ENCODE measurements around the gene CISTR.
A peak's percentile ranks its signal among the peaks of the same experiment; 100 is the strongest.

CISTR gene

DNA sequence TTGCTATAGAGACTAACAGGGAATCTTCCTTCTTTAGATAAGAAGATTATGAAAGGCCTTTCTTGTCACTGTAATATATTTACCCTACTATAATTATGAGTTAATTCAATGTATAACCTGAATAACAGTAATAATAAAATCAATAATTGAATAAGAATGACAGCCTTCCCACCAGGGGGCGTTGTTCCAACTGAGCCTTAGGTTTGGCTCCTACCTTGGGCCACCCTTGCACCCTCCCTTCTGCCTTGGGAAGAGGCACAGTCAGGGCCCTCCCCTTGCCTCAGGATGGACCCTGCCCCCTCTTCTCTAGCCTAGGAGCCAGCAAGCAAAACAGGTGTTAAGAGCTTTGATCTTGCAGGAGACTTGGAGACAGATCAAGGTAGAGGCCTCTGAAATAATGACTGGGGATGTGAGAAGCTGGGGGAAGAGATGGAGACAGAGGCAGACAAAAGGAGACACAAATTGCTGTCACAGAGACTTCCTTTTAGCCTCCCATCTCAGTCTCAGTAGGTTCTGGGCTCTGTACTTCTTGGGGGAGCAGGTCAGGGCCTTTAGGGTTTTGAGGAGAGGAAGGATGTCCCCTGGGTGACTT is 40.1 kb upstream of the CISTR start:
- Histone ChIP-seq H3K27me3 (ENCODE audit: control insufficient read depth, low read length) (no peaks in the 10 kb centered on the region), H3K36me3 (ENCODE audit: control insufficient read depth, low read length) (no peaks in the 10 kb centered on the region), H3F3A (ENCODE audit: control insufficient read depth, insufficient read depth) (no peaks in the 10 kb centered on the region), H3K4me1 (ENCODE audit: control insufficient read depth, low read length) (peaks cover 5% of the 10 kb centered on the region), H3K4me2 (ENCODE audit: low read length) (no peak overlapping the region), H3K27ac (ENCODE audit: low read depth, low read length) (no peak overlapping the region), H3K9me3 (ENCODE audit: control insufficient read depth, insufficient read depth, low read length) (no peaks in the 10 kb centered on the region), H3K79me2 (ENCODE audit: control insufficient read depth, low read length) (no peaks in the 10 kb centered on the region), H3K9me2 (replicated peaks; ENCODE audit: control insufficient read depth, low read length) (no peaks in the 10 kb centered on the region), H4K20me1 (ENCODE audit: control insufficient read depth, insufficient read depth, low read depth, low read length) (0 out of 2 replicates have a peak, but pooled peaks cover 3% of the 10 kb centered on the region), H3K4me3 (ENCODE audit: low read length) (no peak overlapping the region)
- TF ChIP-seq EZH2phosphoT487 (IDR thresholded peaks at IDR 0.05; ENCODE audit: borderline replicate concordance, low read length): no peak
- TF ChIP-seq, protein P1, sequence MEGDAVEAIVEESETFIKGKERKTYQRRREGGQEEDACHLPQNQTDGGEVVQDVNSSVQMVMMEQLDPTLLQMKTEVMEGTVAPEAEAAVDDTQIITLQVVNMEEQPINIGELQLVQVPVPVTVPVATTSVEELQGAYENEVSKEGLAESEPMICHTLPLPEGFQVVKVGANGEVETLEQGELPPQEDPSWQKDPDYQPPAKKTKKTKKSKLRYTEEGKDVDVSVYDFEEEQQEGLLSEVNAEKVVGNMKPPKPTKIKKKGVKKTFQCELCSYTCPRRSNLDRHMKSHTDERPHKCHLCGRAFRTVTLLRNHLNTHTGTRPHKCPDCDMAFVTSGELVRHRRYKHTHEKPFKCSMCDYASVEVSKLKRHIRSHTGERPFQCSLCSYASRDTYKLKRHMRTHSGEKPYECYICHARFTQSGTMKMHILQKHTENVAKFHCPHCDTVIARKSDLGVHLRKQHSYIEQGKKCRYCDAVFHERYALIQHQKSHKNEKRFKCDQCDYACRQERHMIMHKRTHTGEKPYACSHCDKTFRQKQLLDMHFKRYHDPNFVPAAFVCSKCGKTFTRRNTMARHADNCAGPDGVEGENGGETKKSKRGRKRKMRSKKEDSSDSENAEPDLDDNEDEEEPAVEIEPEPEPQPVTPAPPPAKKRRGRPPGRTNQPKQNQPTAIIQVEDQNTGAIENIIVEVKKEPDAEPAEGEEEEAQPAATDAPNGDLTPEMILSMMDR (IDR thresholded peaks at IDR 0.05; ENCODE audit: low read depth, low read length, poor library complexity, severe bottlenecking): peak; percentile 73

DNA sequence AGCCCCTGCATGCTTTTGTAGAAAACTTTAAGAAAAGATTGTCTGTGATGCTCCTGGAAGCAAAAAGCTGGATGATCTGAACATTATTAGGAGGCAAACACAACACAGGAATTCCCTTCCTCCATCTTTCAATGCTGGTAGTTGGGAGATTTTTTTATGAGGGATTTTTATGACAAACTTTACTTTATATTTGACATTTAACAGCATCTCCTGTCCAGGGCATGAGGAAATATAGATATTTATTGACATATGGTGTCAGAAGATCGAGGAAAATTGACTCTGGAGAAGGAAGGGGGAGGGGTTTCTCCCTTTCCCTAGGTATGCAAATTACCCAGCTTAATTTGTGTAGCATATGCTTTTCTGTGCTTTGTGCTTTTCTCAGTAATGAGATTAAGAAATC is 37.8 kb upstream of the CISTR start:
- Histone ChIP-seq H3K36me3 (ENCODE audit: control insufficient read depth, low read length) (no peaks in the 10 kb centered on the region), H3K79me2 (ENCODE audit: control insufficient read depth, low read length) (no peaks in the 10 kb centered on the region), H3K27me3 (ENCODE audit: control insufficient read depth, low read length) (no peaks in the 10 kb centered on the region), H3K9me3 (ENCODE audit: control insufficient read depth, insufficient read depth, low read length) (no peaks in the 10 kb centered on the region), H3F3A (ENCODE audit: control insufficient read depth, insufficient read depth) (no peaks in the 10 kb centered on the region), H3K27ac (ENCODE audit: low read depth, low read length) (no peak overlapping the region), H3K4me2 (ENCODE audit: low read length) (no peak overlapping the region), H3K4me3 (ENCODE audit: low read length) (no peak overlapping the region), H3K9me2 (replicated peaks; ENCODE audit: control insufficient read depth, low read length) (no peaks in the 10 kb centered on the region), H3K4me1 (ENCODE audit: control insufficient read depth, low read length) (peaks cover 5% of the 10 kb centered on the region), H4K20me1 (ENCODE audit: control insufficient read depth, insufficient read depth, low read depth, low read length) (0 out of 2 replicates have a peak, but pooled peaks cover 3% of the 10 kb centered on the region)
- TF ChIP-seq, protein P1 (IDR thresholded peaks at IDR 0.05; ENCODE audit: low read depth, low read length, poor library complexity, severe bottlenecking): no peak

- no peak overlapping the region for H3K4me3 ChIP-seq (ENCODE audit: low read length)
- 0 out of 2 replicates have a peak, but pooled peaks cover 3% of the 10 kb centered on the region for H4K20me1 ChIP-seq (ENCODE audit: control insufficient read depth, insufficient read depth, low read depth, low read length)
- peaks cover 5% of the 10 kb centered on the region for H3K4me1 ChIP-seq (ENCODE audit: control insufficient read depth, low read length)
- H3K4me2 ChIP-seq (ENCODE audit: low read length): no peak overlapping the region
- no peaks in the 10 kb centered on the region for H3K36me3 ChIP-seq (ENCODE audit: control insufficient read depth, low read length)
- H3K27me3 ChIP-seq (ENCODE audit: control insufficient read depth, low read length): no peaks in the 10 kb centered on the region
- TF ChIP-seq, protein P1 (IDR thresholded peaks at IDR 0.05; ENCODE audit: low read depth, low read length, poor library complexity, severe bottlenecking): no peak
- no peaks in the 10 kb centered on the region for H3K79me2 ChIP-seq (ENCODE audit: control insufficient read depth, low read length)
- no peaks in the 10 kb centered on the region for H3K9me3 ChIP-seq (ENCODE audit: control insufficient read depth, insufficient read depth, low read length)
- H3F3A ChIP-seq (ENCODE audit: control insufficient read depth, insufficient read depth): no peaks in the 10 kb centered on the region
- H3K27ac ChIP-seq (ENCODE audit: low read depth, low read length): no peak overlapping the region
- no peaks in the 10 kb centered on the region for H3K9me2 ChIP-seq (replicated peaks; ENCODE audit: control insufficient read depth, low read length)
Measured at GRCh38 chr12:53788892-53789291, 37.1 kb upstream of the CISTR start.

All from DOHH2 (cell line).